NCI-H2107 (cell line): ENCODE measurements around the gene MYBPH.

Experiments used
- DNase-seq: peaks from one replicate; lab custom pipeline; 2025; lab: John Stamatoyannopoulos, UW

The MYBPH gene

DNA sequence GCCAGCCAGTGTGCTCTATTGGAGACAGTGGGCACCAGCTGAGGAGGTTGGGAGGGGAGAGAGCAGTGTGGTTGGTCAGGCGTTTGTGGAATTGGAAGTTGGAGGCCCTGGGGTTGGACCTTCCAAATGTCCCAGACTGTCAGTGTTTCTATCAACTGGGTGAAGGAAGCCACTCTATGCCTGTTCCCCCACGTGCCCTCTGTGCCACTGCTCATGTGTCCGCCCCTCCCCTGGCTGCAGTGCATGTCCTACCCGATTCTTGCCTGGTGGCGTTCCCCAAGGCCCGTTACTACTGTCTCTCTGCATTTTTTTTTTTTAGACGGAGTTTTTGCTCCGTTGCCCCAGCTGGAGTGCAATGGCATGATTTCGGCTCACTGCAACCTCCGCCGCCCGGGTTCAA lies 27.0 kb downstream of the MYBPH start:
- no peak for DNase-seq

DNA sequence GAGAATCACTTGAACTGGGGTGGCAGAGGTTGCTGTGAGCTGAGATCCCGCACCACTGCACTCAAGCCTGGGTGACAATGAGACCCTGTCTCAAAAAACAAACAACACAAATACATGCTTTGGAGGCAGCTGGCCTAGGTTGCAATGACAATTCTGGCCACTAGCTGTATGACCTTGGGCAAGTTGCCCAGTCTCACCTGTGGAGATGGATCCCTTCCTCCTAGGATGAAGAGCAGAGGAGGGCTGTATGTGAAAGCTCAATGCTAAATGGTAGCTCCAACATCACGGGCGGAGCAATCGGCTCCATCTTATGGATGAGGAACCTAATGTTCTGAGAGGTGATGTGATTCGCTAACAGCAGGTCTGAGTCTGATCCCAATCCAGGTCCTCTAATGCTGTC lies 27.5 kb downstream of the MYBPH start:
- DNase-seq: no peak

DNA sequence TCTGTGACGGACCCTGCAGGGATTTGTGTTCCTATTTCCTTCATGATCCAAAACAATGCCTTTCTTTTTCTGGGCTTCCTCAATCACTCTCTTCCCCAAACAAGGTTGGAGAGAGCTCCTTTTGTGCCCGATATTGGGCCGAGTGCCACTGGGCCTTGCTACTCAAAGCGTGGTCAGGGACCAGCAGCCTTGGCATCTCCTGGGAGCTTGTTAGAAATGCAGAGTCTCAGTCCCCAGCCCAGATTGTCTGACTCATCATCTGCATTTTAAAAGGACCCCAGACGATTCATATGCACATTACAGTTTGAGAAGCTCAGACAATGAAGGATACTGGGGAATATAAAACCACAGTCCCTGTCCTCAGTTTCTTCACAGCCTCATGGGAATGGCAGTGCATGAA lies 28.2 kb downstream of the MYBPH start:
- DNase-seq: no peak

DNA sequence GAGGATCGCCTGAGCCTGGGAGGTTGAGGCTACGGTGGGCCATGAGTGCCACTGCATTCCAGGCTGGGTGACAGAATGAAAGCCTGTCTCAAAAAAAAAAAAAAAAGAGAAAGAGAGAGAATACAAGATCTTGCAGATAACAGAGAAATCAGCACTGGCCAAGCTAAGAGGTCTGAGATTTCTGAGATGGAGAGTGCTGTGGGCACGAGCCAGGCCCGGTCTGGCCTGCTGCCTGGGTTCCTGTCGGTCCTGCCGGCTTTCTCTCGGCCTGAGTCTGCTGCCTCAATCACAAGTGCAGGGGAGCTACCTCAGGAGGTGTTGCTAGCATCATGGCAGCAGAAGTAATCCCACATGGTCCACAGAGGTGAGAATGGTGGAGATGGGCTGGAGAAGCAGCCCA lies 29.1 kb downstream of the MYBPH start:
- DNase-seq: no peak

DNA sequence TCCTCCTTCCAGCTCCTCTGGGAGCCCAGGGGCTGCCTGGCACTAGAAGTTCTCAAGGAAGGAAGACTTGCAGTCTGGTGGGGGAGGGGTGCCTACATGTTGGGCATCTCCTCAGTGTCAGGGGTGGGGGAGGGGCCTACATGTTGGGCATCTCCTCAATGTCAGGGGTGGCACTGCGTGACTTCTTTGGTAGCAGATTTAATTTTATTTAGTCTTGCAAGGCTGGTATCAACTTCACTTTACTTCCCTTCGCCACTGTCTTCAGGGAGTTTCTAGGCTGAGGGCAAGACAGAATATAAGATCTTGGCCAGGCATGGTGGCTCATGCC lies 29.6 kb downstream of the MYBPH start:
- DNase-seq: no peak

DNA sequence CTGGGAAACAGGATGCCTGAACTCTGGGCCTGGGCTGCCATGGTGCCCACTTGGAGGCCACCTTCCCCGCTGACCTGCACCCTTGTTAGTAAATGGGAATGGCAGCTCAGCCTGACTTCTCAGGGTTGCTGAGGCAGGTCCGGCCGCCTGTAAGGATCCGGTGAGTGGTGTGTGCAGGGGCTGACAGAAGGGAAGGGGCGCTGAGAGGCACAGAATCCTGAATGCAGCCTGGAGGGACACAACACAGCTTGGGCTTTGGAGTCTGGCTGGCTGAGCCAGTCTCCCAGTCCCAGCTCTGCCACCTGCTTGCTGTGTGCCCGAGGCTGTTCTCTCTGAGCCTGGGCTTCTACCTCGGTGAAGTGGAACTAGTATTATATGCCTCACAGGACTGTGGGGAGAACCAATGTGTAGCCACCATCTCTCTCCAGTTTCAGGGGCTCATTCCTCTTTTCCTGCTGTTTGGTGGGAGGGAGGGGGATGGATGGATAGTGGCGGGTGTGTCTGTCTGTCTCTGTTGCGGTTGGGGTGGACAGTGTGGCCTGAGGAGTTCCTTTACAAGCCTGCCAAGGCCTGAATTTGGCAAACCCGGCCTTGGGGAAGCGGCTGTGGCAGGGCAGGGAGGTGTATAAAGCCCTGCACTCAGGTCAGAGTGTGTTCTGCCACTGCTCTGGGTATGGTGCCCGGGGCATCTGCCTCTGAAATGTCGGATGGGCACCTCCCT lies 30.1 kb downstream of the MYBPH start:
- no peak for DNase-seq

DNA sequence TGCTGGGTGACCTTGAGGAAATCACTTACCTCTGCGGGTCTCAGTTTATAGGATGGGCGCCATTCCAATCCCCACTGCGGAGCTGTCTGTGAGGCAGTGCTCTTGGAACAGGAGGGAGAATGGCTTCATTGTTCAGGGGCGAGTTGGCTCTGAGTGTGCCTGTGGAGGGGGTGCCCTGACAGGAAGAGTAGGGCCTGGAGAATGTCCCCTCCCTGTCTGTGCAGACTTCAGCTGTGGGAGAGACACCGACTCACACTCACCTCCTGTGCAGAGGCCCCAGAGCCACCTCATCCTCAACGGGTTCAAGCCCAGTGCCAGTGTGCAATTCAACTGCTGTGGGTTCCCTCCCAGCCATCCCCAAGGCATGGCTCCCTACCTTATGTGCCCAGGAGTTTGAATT lies 31.0 kb downstream of the MYBPH start:
- no peak for DNase-seq

DNA sequence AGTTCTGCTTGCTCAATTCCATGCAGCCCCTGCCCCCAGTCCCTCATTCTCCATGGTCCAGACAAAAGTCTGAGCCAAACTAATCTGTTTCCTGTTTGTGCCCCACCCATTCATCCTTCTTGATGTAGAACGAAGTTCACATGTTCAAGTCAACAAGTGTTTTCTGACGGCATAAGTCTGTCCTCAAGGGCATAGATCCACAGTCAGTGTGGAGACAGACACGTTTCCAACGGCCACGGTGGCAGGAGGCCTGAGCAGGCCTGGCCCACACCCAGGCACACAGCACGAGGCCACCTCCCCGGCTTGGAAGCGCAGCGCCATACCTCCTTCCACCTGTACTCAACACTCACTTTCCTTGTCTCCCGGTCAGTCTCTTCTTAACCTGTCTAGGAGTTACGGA lies 32.0 kb downstream of the MYBPH start:
- DNase-seq: no peak

DNA sequence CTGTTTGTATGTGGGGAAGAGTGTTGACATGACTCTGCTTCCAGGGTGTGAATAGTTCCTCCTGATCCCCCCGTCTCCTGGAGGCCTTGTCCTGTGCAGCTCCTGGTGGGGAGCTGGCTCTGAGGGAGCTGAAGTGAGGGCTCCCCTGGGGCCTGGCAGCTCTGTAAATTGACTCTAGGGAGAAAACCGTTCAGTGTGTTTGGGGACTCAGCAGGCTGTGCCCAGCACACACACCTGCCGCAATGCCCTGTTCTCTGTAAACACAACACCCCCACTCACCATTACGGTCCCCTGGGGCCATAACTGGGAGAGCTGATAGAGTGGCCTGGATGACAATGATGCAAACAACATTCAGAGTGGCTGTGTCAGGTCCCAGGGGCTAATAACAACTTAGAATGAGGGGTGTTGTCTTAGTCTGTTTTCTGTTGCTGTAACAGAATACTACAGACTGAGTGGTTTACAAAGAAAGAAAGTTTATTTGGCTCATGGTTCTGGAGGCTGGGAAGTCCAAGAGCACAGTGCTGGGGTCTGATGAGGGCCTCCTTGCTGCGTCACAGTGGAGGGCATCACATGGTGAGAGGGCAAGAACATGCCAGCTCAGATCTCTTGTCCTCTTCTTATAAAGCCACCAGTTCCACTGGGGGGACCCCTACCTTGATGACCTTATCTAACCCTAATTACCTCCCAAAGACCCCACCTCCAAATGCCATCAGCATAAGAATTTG lies 32.8 kb downstream of the MYBPH start:
- DNase-seq: peak; percentile 91

DNA sequence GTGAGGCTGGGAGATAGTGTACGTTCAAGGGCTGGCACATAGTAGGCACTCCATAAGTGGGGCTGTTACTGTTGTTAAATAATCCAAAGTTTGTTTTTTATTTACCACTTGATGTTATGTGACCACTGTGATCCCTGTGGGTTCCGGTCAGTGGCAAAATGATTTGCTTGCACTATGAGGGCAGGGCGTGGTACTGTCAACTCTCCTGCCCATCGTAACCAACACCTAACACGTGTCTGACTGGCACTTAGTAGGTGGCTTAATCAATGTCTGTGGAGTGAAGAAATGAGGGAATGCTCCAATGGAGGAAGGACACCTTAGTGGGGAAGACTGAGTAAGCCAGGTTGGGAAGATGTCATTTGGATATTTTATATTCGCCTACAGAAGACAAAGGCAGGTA lies 33.5 kb downstream of the MYBPH start:
- DNase-seq: no peak

DNA sequence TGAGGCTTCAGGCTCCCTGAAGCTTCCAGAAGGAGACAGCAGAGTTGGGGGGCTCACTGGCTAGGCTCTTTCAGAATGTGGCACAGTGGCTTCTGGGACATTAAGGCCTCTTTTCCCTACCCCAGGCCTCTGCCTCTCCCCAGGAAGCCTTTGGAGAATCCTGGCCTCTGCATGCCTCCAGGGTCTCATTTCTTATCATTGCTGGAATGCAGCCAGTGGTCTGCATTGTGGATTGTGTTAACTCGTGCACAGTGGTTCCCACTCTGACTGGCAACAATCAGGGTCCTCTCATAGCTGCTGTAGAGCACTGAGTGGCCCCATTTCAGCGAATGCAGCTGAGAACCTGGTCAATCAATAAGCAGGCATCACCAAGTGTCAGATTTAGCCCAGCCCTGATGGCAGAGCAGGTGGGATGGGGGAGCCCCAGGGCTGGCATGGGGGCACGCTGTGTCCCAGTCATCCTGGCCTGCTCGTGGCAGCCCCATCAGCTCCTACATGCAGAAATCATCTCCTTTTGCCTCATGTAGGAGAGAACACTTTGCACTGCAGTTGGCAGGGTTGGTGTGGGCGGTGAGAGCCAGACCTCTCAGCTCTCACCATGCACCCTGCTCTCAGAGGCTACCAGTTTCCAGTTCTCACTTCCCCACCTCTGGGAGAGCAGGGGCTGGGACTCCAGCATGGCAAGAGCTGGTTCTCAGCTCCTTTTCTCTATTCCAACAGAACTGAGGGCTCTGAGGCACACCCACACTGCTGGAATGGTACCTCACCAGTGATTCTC lies 34.7 kb downstream of the MYBPH start:
- no peak for DNase-seq

DNA sequence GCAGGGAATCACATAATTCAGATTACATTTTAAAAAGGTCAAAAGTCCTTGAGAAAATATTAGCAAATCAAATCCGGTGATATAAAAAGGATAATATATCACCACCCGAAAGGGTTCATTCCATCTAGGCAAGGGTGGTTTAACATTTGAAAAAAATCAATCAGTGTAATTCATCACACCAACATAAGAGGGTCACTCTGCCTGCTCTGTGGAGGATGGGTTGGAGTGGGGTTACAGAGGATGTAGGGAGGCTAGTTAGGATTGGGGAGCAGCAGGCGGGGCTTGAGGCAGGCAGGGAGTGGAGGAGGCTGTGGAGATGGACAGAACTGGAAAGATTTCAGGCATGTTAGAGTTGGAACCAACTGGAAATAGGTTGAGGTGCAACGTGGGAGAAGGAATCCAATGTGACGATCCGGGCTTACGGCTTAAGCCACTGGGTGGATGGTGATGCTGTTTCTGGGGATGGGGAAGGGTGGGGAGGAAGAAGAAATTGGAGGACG lies 35.6 kb downstream of the MYBPH start:
- no peak for DNase-seq

DNA sequence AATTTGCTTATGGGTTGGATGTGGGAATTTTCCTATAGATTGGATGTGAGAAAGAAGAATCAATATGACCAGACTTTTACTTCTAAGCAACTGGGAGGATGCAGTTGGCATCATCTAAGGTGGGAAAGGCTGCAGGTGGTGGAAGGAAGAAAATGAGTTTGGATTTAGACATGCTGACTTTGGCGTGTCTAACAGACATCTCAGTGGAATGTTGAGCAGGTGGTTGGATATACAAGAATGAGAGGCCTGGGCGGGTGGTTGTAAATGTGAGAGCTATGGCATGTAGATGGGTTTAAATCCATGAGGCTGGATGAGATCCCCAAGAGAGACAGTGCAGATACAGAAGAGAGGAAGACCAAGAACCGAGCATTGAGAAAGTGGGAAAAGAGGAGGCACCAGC lies 37.6 kb downstream of the MYBPH start:
- DNase-seq: no peak

DNA sequence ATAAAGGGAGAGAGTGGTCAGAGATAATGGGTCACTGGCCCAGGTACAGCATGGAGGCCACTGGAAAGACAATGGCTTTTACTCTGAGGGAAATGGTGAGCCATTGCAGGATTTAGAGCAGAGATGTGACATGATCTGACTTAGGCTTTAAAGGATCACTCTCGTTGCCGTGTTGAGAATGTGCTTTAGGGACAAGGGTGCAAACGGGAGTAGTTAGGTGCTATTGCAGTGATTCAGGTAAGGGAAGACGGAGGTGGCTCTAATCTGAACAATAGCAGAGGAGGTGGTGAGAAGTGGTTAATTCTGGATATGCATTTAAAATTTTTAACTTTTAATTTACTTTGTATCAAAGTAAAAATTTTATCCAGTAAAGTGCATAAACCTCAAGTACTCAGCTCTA lies 38.3 kb downstream of the MYBPH start:
- no peak for DNase-seq

DNA sequence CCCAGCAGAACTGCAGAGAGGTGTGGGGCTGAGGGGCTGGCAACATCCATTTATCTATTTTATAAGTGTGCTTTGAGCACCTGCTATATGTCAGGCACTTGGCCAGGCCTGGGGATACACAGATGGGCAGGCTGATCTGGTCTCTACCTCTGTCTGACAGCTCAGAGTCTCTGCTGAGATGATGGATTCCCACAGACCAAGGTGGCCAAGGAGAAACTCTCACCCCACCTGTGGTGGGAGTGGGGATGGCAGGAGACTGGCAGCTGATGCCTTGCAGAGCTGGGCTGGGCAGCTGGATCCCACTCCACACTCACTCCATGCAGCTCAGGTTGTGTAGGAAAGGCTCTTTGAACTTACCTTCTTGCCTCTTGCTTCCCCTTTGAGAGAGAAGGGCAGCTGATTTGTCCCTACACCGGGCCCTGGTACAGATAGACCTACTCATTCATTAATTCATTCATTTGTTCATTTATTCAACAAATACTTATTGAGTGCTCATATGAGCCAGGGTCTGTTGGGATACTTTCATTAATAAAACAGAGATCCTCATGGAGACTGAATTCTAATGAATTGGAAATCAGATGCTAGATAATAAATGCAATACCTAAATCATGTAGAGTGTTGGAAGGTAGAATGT lies 39.1 kb downstream of the MYBPH start:
- DNase-seq: no peak

DNA sequence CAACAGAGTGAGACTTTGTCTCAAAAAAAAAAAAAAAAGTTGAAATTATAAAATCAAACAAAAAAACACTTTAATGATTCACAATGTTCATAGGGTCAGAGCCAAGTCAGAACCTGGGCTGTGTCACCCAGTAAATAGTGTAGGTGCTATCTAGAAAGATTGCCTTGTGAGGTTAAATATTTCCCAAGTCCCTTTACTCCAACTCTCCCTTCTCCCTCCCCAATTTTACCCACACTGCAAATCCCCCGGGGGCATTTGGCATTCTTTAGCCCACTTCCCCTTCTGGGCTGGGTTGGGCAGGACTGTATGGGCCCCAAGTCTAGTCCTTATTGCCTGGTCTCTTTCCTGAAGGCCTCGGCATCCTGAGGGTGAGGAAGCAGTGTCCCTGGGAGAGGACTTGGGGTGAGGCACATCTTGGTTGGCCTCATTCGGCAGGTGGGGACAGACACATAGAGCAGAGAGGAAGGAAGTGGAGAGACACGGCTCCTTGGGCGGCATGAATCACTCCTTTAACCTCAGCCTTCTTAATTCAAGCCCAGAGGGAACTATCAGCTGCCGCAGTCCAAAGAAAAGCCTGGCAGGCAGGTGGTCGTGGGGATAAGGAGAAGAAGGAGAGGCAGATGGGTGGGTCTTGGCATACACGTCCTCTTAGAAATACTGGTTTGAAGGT lies 39.9 kb downstream of the MYBPH start:
- no peak for DNase-seq

DNA sequence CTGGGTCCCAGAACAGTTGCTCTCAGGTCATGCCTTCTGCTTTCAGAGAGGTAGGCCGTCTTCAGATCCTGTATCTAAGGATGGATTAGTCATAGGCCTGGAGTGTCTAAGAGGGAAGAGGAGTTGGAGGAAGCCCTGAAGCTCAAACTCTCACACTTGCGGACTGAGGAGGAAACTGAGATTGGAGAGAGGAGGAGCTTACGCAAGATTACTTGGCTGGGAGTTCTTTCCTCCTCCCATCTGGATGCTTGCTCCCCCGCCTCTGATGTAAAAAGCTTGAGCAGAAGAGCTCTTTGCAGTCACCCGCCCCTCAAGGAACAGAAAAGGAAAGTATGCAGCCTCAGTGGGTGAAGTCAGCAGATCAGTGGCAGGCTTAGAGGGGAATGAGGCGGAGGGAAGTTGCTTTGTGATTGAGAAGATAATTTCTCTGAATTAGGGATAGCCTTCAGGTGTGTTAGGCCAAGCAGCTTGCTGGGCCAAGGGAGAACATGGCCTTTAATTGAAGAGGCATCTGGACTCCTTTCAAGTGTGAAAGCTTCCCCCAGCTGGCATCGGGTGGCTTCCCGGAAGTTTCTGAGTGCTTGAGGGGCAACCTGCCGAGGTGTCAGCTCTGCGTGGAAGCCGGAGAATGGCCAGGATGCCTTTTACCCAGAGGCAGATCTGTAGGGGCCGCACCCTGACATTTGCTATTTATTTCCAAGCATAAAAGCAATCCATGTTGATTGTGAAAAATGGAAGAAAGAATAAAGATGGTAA lies 41.5 kb downstream of the MYBPH start:
- DNase-seq: no peak

DNA sequence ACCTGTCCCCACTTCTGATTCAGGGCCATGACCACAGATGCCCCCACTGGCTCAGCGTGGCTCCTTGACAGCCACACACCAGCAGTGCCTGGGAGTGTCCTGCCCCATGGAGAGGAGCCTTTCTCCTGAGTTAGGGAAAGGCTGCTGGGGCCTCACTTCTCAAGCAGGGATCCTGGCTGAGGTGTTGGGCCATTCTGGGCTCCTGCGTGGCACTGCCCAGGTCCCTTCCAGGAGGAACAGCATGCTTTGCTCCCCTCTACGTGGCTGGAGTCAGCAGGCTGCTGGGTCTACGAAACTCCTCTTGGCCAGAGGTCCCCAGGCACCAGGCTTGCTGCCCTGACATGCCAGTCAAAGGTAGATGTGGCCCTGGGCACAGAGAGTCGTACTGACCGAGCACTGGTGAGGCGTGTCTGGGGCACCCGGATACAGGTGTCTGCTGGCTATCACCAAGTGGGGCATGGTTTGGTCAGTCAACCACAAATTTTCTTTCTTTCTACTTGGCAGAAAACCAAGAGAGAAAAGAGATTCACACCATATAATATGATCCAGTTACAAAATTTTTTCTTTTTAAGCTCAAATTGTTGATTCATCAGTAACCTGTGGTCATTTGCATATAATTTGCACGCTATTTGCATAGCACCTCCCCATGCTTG lies 44.0 kb downstream of the MYBPH start:
- no peak for DNase-seq

DNA sequence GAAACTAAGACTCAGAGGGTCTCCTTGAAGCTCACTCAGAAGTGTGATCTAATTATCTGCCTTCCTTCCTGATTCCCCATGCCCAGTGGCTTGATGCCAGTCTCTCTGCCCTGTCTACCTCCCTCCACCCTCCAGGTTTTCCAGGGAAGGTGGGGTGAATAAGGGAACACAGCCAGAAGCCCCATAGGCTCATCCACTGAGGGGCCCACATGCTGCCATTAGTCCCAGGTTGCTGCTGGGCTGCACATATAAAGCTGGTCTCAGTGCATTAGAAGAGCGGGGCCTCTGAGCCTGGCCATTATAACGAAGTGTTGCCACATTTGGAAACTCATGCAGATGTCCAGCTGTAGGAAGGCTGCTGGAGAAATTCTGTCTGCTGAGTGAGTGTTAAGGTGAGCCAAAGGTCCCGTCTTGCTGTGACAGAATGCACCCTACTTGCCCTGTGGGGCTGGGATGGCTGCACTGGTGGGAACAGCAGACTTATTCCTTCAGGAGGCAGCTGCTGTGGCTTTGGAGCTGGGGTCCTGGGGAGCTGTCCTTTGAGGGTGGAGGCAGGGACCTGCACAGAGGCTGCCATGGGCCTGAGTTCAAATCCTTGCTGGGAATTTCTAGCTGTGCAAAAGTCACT lies 45.2 kb downstream of the MYBPH start:
- no peak for DNase-seq

DNA sequence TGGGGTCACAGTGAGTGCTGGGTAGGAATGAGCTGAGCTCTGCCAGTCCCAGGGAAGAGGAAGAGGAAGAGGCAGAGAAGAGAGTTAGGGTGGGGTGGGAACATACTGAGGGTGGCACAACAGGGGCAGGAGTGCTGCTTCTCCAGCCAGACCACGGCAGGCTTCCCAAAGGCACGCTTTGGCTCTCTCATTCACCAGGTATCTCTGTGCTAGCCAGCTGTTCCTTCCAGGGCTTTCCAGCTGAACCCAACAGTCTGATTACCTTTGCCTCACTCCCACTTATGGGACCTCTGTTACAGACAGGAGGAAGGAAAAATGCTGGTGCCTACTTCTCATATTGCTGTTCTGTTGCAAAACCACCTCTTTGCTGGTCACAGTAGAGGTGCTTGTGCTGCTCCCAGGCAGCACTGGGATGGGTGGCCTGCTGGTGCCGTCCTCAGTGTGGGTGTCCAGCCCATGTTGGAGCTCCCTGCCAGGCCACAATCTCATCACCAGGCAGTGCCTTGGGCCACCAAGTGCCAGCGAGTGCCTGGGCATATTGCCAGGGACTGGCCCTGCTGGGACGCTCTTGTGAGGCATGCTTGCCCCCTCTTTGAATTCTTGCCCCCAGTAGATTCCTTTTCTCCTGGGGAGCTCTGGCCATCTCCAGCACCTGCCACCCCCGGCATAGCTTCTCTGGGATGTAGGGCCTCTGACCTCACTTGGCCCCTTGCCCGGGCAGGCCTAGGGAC lies 46.0 kb downstream of the MYBPH start:
- DNase-seq: no peak
